ENCODE data around the gene PPP1R1C.

DNA sequence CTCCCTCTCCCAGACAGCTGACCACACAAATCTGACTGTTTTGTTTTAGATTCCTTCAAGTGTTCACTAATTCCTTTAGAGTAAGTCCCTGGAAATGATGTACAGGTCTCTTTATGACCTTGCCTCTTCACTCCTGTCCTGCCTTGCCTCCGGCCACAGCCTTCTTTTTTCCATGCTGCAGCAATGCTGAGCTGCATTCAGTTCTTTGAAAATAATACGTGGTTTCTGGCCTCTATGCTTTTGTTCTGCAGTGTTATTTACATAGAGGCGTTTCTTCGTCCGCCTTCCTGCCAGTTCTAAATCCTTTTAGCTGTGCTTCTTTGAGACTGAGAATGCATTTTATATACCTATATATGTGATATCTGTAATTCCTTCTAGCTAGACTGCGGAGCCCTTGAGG is 87.2 kb downstream of the PPP1R1C start:
- TF ChIP-seq, protein P1, sequence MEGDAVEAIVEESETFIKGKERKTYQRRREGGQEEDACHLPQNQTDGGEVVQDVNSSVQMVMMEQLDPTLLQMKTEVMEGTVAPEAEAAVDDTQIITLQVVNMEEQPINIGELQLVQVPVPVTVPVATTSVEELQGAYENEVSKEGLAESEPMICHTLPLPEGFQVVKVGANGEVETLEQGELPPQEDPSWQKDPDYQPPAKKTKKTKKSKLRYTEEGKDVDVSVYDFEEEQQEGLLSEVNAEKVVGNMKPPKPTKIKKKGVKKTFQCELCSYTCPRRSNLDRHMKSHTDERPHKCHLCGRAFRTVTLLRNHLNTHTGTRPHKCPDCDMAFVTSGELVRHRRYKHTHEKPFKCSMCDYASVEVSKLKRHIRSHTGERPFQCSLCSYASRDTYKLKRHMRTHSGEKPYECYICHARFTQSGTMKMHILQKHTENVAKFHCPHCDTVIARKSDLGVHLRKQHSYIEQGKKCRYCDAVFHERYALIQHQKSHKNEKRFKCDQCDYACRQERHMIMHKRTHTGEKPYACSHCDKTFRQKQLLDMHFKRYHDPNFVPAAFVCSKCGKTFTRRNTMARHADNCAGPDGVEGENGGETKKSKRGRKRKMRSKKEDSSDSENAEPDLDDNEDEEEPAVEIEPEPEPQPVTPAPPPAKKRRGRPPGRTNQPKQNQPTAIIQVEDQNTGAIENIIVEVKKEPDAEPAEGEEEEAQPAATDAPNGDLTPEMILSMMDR (IDR thresholded peaks at IDR 0.05; ENCODE audit: low read depth, low read length, poor library complexity, severe bottlenecking), result no peak
- TF ChIP-seq EZH2phosphoT487 (IDR thresholded peaks at IDR 0.05; ENCODE audit: borderline replicate concordance, low read length), result no peak
